WTC11 (cell line): ENCODE data around the gene B3GAT2. TPM values are rescaled to one million over a fixed set of nuclear protein-coding genes. Genes with fewer than 3 reads are reported as not detected.

Experiments used
- ATAC-seq: fragments of 200-7000 bp; cut with Tn5 transposase; 2 replicates; pipeline ENCODE4 v1.10.0; 2021; ENCODE audit warnings: mild to moderate bottlenecking, moderate library complexity
- CTCF ChIA-PET: fragments of 300-600 bp; sonication (Branson Sonifier 250); formaldehyde crosslinking; loops from one replicate; lab custom pipeline; 2021; ENCODE audit warnings: antibody characterized with exemption; lab: Charles Lee
- POLR2A ChIA-PET: fragments of 350-600 bp; sonication (Branson Sonifier 250); formaldehyde crosslinking; loops from one replicate; lab custom pipeline; 2021; ENCODE audit warnings: antibody characterized with exemption; lab: Charles Lee
- DNase-seq: peaks from one replicate; pipeline ENCODE4 v3.0.0; 2021; ENCODE audit warnings: low spot score
- H3K27ac Mint-ChIP-seq: 2 replicates; pipeline ENCODE4 v1.8.0; 2021; ENCODE audit warnings: mixed read lengths
- H3K27me3 Mint-ChIP-seq: 2 replicates; pipeline ENCODE4 v1.8.0; 2021; ENCODE audit warnings: low read depth, mild to moderate bottlenecking, moderate library complexity, mixed read lengths
- H3K36me3 Mint-ChIP-seq: 2 replicates; pipeline ENCODE4 v1.8.0; 2021; ENCODE audit warnings: mixed read lengths
- H3K4me1 Mint-ChIP-seq: 2 replicates; pipeline ENCODE4 v1.8.0; 2022; ENCODE audit warnings: mixed read lengths
- H3K4me3 Mint-ChIP-seq: 2 replicates; pipeline ENCODE4 v1.8.0; 2021; ENCODE audit warnings: mild to moderate bottlenecking, moderate library complexity, mixed read lengths
- H3K9me3 Mint-ChIP-seq: 2 replicates; pipeline ENCODE4 v1.8.0; 2021; ENCODE audit warnings: mixed read lengths
- CREB1 ChIP-seq: sonication (generic); formaldehyde crosslinking; IDR thresholded peaks from 2 replicates; pipeline ENCODE4 v1.8.0; 2023; ENCODE audit warnings: mild to moderate bottlenecking, missing genetic modification reagents
- E2F1 ChIP-seq: sonication (generic); formaldehyde crosslinking; IDR thresholded peaks from 2 replicates; pipeline ENCODE4 v1.8.0; 2022; ENCODE audit warnings: mild to moderate bottlenecking, missing genetic modification reagents
- E2F4 ChIP-seq: sonication (generic); formaldehyde crosslinking; IDR thresholded peaks from 2 replicates; pipeline ENCODE4 v1.8.1; 2022; ENCODE audit warnings: low read depth, mild to moderate bottlenecking, moderate library complexity, missing genetic modification reagents, borderline replicate concordance
- ELF4 ChIP-seq: sonication (generic); formaldehyde crosslinking; IDR thresholded peaks from 2 replicates; pipeline ENCODE4 v1.8.1; 2022; ENCODE audit warnings: low read depth, mild to moderate bottlenecking, moderate library complexity, missing genetic modification reagents
- EMX1 ChIP-seq: fragments of 250-450 bp; sonication (Bioruptor Pico); IDR thresholded peaks from 2 replicates; pipeline ENCODE4 v1.8.0; 2021; ENCODE audit warnings: mild to moderate bottlenecking
- FOXJ3 ChIP-seq: sonication (generic); formaldehyde crosslinking; IDR thresholded peaks from 2 replicates; pipeline ENCODE4 v1.9.0; 2021; ENCODE audit warnings: missing genetic modification reagents, mild to moderate bottlenecking, borderline replicate concordance
- KAT7 ChIP-seq: sonication (generic); formaldehyde crosslinking; IDR thresholded peaks from 2 replicates; pipeline ENCODE4 v1.8.1; 2023; ENCODE audit warnings: missing genetic modification reagents, mild to moderate bottlenecking, borderline replicate concordance
- MXD4 ChIP-seq: fragments of 250-450 bp; sonication (Bioruptor Pico); IDR thresholded peaks from 2 replicates; pipeline ENCODE4 v1.8.0; 2021; ENCODE audit warnings: mild to moderate bottlenecking, moderate library complexity, borderline replicate concordance
- NR1H2 ChIP-seq: sonication (generic); formaldehyde crosslinking; IDR thresholded peaks from 2 replicates; pipeline ENCODE4 v1.9.0; 2021; ENCODE audit warnings: mild to moderate bottlenecking, moderate library complexity, missing genetic modification reagents
- OVOL2 ChIP-seq: fragments of 250-450 bp; sonication (Bioruptor Pico); IDR thresholded peaks from 2 replicates; pipeline ENCODE4 v1.9.0; 2021; ENCODE audit warnings: mild to moderate bottlenecking, borderline replicate concordance
- SMAD4 ChIP-seq: sonication (generic); formaldehyde crosslinking; IDR thresholded peaks from 2 replicates; pipeline ENCODE4 v1.8.0; 2022; ENCODE audit warnings: mild to moderate bottlenecking, missing genetic modification reagents
- TCF7 ChIP-seq: sonication (generic); formaldehyde crosslinking; IDR thresholded peaks from 2 replicates; pipeline ENCODE4 v1.8.0; 2022; ENCODE audit warnings: mild to moderate bottlenecking, low read depth, missing genetic modification reagents, moderate library complexity
- TP53 ChIP-seq: sonication (generic); formaldehyde crosslinking; IDR thresholded peaks from 2 replicates; pipeline ENCODE4 v1.8.1; 2023; ENCODE audit warnings: mild to moderate bottlenecking, missing genetic modification reagents
- ZBTB21 ChIP-seq: sonication (generic); formaldehyde crosslinking; IDR thresholded peaks from 2 replicates; pipeline ENCODE4 v1.8.1; 2023; ENCODE audit warnings: mild to moderate bottlenecking, missing genetic modification reagents, borderline replicate concordance
- ZNF138 ChIP-seq: sonication (generic); formaldehyde crosslinking; conservative IDR thresholded peaks from 2 replicates; pipeline ENCODE4 v1.8.1; 2022; ENCODE audit warnings: mild to moderate bottlenecking, moderate library complexity, missing genetic modification reagents
- ZNF423 ChIP-seq: fragments of 250-450 bp; sonication (Bioruptor Pico); IDR thresholded peaks from 2 replicates; pipeline ENCODE4 v2.1.2; 2022; ENCODE audit warnings: mild to moderate bottlenecking, moderate library complexity
- ZNF425 ChIP-seq: fragments of 250-450 bp; sonication (Bioruptor Pico); conservative IDR thresholded peaks from 2 replicates; pipeline ENCODE4 v1.9.0; 2021; ENCODE audit warnings: mild to moderate bottlenecking
- total RNA-seq: library from RNA; stranded (reverse); gene quantifications from 3 replicates; pipeline ENCODE4 v1.2.3, GENCODE V29; 2021
- TF ChIP-seq, protein P1 (sequence below): sonication (generic); formaldehyde crosslinking; IDR thresholded peaks from 2 replicates; pipeline ENCODE4 v1.8.1; 2023; ENCODE audit warnings: mild to moderate bottlenecking, missing genetic modification reagents
- TF ChIP-seq, protein P2 (sequence below): sonication (generic); formaldehyde crosslinking; IDR thresholded peaks from 2 replicates; pipeline ENCODE4 v1.8.1; 2022; ENCODE audit warnings: mild to moderate bottlenecking, moderate library complexity, missing genetic modification reagents
- TF ChIP-seq, protein P3 (sequence below): sonication (generic); formaldehyde crosslinking; IDR thresholded peaks from 2 replicates; pipeline ENCODE4 v1.8.1; 2023; ENCODE audit warnings: mild to moderate bottlenecking, missing genetic modification reagents, moderate library complexity

B3GAT2 gene
- total RNA-seq, 1 experiment from 2014 or later: 0.70 TPM

GRCh38 chr6:70900047-70900446, 56.8 kb downstream of the B3GAT2 start:
- no peaks in the 10 kb centered on the region for H3K4me1 Mint-ChIP-seq
- no peaks in the 10 kb centered on the region for H3K36me3 Mint-ChIP-seq
- H3K9me3 Mint-ChIP-seq: peaks cover 4% of the 10 kb centered on the region; the same call in 1 of the 2 replicates
- ATAC-seq (no peak), DNase-seq (no peak)
- no peak overlapping the region for H3K4me3 Mint-ChIP-seq
- POLR2A ChIA-PET: no interaction called here
- TF ChIP-seq KAT7 (no peak), TCF7 (CRISPR knock-in tag) (no peak), EMX1 (CRISPR knock-in tag) (no peak), MXD4 (no peak), ELF4 (CRISPR knock-in tag) (no peak), ZNF138 (CRISPR knock-in tag) (no peak), SMAD4 (CRISPR knock-in tag) (no peak), TP53 (CRISPR knock-in tag) (no peak), E2F1 (no peak), E2F4 (CRISPR knock-in tag) (no peak), CREB1 (CRISPR knock-in tag) (no peak), ZNF423 (CRISPR knock-in tag) (no peak), NR1H2 (CRISPR knock-in tag) (no peak), ZNF425 (no peak)
- TF ChIP-seq, protein P1, sequence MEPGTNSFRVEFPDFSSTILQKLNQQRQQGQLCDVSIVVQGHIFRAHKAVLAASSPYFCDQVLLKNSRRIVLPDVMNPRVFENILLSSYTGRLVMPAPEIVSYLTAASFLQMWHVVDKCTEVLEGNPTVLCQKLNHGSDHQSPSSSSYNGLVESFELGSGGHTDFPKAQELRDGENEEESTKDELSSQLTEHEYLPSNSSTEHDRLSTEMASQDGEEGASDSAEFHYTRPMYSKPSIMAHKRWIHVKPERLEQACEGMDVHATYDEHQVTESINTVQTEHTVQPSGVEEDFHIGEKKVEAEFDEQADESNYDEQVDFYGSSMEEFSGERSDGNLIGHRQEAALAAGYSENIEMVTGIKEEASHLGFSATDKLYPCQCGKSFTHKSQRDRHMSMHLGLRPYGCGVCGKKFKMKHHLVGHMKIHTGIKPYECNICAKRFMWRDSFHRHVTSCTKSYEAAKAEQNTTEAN (CRISPR knock-in tag): no peak
- TF ChIP-seq, protein P2, sequence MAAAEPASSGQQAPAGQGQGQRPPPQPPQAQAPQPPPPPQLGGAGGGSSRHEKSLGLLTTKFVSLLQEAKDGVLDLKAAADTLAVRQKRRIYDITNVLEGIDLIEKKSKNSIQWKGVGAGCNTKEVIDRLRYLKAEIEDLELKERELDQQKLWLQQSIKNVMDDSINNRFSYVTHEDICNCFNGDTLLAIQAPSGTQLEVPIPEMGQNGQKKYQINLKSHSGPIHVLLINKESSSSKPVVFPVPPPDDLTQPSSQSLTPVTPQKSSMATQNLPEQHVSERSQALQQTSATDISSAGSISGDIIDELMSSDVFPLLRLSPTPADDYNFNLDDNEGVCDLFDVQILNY: no peak
- CTCF ChIA-PET: interaction anchor here (2.8 kb wide), 1 partner anchor 56 kb away, joined by 10 read pairs; the partner anchor contains the start of gene B3GAT2
- no peak overlapping the region for H3K27ac Mint-ChIP-seq
- no peaks in the 10 kb centered on the region for H3K27me3 Mint-ChIP-seq

- CTCF ChIA-PET: interaction anchor here (1.3 to 1.6 kb wide), 2 partner anchors 10 to 30 kb away, joined by 3 to 5 read pairs; no protein-coding TSS in a partner anchor
- Mint-ChIP-seq H3K9me3 (peaks cover 4% of the 10 kb centered on the region; the same call in 1 of the 2 replicates), H3K4me1 (no peaks in the 10 kb centered on the region)
Measured at GRCh38 chr6:70894001-70894400, 62.9 kb downstream of the B3GAT2 start.

More at GRCh38 chr6:70894001-70894400, 62.9 kb downstream of the B3GAT2 start:
- H3K27me3 Mint-ChIP-seq: no peaks in the 10 kb centered on the region; the same call in 1 of the 2 replicates
- no peak overlapping the region for H3K4me3 Mint-ChIP-seq
- no peak for DNase-seq
- no peak overlapping the region for H3K27ac Mint-ChIP-seq
- H3K36me3 Mint-ChIP-seq: no peaks in the 10 kb centered on the region
- POLR2A ChIA-PET: no interaction called here
- no peak for ATAC-seq
- TF ChIP-seq MXD4: no peak
- TF ChIP-seq ZBTB21 (CRISPR knock-in tag): no peak
- TF ChIP-seq FOXJ3 (CRISPR knock-in tag): no peak
- TF ChIP-seq, protein P3, sequence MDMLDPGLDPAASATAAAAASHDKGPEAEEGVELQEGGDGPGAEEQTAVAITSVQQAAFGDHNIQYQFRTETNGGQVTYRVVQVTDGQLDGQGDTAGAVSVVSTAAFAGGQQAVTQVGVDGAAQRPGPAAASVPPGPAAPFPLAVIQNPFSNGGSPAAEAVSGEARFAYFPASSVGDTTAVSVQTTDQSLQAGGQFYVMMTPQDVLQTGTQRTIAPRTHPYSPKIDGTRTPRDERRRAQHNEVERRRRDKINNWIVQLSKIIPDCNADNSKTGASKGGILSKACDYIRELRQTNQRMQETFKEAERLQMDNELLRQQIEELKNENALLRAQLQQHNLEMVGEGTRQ: no peak
- TF ChIP-seq OVOL2: no peak
